Uterus (tissue), 4 donors: Measurements from ENCODE around the gene LMAN2. TPM values are rescaled to one million over a fixed set of nuclear protein-coding genes. Genes with fewer than 3 reads are reported as not detected.

Experiments
- DNase-seq, 2 donors: peaks; one replicate each; pipeline ENCODE4 v3.0.0-alpha.2; 2019 to 2020
- H3K27ac ChIP-seq, 2 donors: fragments of 200-600 bp; sonication (generic); 1 replicate in 1 of 2; 2 replicates in 1 of 2; pipeline ENCODE4 v1.5.1; 2016 to 2018
- H3K27me3 ChIP-seq, 2 donors: fragments of 200-600 bp; sonication (generic); one replicate each; pipeline ENCODE4 v1.5.1; 2018 to 2019; ENCODE audit warnings: control low read depth in 1 of 2
- H3K36me3 ChIP-seq, 2 donors: fragments of 200-600 bp; sonication (generic); one replicate each; pipeline ENCODE4 v1.5.1; 2019; ENCODE audit warnings: control low read depth in 1 of 2
- H3K4me1 ChIP-seq, 2 donors: fragments of 200-600 bp; sonication (generic); one replicate each; pipeline ENCODE4 v1.5.1; 2018 to 2019; ENCODE audit warnings: control low read depth in 1 of 2
- H3K4me3 ChIP-seq, 2 donors: fragments of 200-600 bp; sonication (generic); 1 replicate in 1 of 2; 2 replicates in 1 of 2; pipeline ENCODE4 v1.5.1; 2018 to 2019; ENCODE audit warnings: mild to moderate bottlenecking in 1 of 2
- H3K9me3 ChIP-seq, 2 donors: fragments of 200-600 bp; sonication (generic); one replicate each; pipeline ENCODE4 v1.5.1; 2019; ENCODE audit warnings: control low read depth in 1 of 2
- POLR2A ChIP-seq, 2 donors: fragments of 450-650 bp; IDR thresholded peaks; one replicate each; pipeline ENCODE4 v1.6.1; 2016; ENCODE audit warnings: antibody characterized with exemption in 2 of 2, mild to moderate bottlenecking in 1 of 2, moderate library complexity in 1 of 2
- intact Hi-C: fragments of 100-400 bp; cut with DNase I; formaldehyde crosslinking; loops from one replicate; pipeline ENCODE4 v1.15.1; 2023; ENCODE audit warnings: low total_unique reads
- total RNA-seq, 4 donors: library from RNA; depleted of rRNA in 3 of 4; stranded (reverse); fragments of >200 nt in 3 of 4; gene quantifications; one replicate each; pipeline versions ENCODE4 v1.1.0 to v1.2.4, GENCODE V29; 2014 to 2023
- TF ChIP-seq, protein P1 (sequence below), 4 experiments: fragments of 200-600 bp in 2 of 4; fragments of 450-650 bp in 2 of 4; sonication (generic) in 2 of 4; IDR thresholded peaks; one replicate each; pipeline ENCODE4 v1.5.1; 2016 to 2019; ENCODE audit warnings: antibody characterized with exemption in 4 of 4, mild to moderate bottlenecking in 2 of 4, moderate library complexity in 1 of 4
- donor health status: DM: yes; HTN: yes; CAD: no.

Gene LMAN2
- total RNA-seq, 4 donors from 2014 or later: 83.2 to 210 (median 170) TPM

DNA sequence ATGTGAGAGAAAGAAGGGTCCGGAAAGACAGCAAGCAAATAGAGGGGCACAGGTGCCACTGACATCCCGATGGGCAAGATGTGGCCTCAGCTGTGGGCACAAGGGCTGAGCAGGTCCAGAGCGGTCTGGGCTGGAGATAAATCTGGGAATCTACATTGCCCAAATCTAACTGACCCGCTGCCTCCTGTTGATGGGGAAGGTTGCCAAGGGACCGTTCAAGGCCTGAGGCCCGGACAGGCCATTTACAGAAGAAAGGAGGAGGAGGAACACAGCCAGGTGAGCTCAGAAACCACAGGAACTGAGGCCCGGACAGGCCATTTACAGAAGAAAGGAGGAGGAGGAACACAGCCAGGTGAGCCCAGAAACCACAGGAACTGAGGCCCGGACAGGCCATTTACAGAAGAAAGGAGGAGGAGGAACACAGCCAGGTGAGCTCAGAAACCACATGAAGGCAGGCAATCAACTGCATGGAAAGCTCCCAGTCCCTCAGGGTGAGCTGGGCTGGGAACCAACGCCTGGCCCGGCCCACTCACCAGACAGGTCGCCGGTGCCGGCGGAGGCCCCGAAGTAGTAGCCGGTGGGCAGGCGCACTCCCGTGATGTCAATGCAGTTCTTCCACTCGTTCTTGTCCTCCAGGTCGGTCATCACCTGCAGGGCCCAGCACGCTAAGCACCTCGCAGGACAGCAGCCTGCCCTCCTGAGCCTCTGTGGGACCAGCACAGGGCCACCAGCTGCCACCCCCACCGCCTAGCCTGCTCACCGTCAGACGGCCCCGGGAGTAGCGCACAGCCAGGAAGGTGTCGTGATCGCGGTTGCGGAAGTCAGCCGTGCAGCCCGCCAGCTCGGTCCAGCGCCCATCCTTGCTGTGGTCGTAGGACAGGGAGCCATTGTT, 14.6 kb downstream of the LMAN2 start:
- TF ChIP-seq POLR2A (IDR thresholded peaks at IDR 0.05): no peak
- TF ChIP-seq, protein P1, sequence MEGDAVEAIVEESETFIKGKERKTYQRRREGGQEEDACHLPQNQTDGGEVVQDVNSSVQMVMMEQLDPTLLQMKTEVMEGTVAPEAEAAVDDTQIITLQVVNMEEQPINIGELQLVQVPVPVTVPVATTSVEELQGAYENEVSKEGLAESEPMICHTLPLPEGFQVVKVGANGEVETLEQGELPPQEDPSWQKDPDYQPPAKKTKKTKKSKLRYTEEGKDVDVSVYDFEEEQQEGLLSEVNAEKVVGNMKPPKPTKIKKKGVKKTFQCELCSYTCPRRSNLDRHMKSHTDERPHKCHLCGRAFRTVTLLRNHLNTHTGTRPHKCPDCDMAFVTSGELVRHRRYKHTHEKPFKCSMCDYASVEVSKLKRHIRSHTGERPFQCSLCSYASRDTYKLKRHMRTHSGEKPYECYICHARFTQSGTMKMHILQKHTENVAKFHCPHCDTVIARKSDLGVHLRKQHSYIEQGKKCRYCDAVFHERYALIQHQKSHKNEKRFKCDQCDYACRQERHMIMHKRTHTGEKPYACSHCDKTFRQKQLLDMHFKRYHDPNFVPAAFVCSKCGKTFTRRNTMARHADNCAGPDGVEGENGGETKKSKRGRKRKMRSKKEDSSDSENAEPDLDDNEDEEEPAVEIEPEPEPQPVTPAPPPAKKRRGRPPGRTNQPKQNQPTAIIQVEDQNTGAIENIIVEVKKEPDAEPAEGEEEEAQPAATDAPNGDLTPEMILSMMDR (IDR thresholded peaks at IDR 0.05): no peak
- intact Hi-C loops: no loop called here

DNA sequence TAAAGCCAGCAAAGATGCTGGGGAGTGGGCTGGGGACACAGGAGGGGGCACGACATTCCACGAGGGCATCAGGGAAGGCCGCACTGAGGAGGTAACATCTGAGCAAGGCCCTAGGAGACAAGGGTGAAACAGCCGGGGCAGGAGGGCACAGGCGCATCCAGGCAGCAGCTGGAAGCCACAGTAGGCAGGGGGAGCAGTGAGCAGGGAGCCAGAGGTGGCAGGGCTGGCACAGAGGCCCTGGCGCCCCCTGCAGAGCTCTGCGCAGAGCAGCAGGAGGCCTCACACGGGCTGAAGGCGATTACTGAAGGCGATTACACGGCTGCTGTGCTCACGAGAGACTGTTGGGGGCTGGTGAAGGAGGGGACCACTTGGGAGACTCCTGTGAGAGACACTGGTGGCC, 15.4 kb downstream of the LMAN2 start:
- TF ChIP-seq, protein P1 (IDR thresholded peaks at IDR 0.05): no peak
- no peaks in the 10 kb centered on the region for H3K4me1 ChIP-seq
- intact Hi-C loops: no loop called here
- DNase-seq: no peak
- H3K4me3 ChIP-seq: no peak overlapping the region
- no peak overlapping the region for H3K27ac ChIP-seq
- H3K27me3 ChIP-seq: no peaks in the 10 kb centered on the region
- no peaks in the 10 kb centered on the region for H3K9me3 ChIP-seq
- no peaks in the 10 kb centered on the region for H3K36me3 ChIP-seq

More for the DNA sequence above, 14.6 kb downstream of the LMAN2 start:
- Histone ChIP-seq H3K27me3 (no peaks in the 10 kb centered on the region), H3K36me3 (no peaks in the 10 kb centered on the region), H3K4me3 (no peak overlapping the region), H3K9me3 (no peaks in the 10 kb centered on the region), H3K27ac (no peak overlapping the region), H3K4me1 (no peaks in the 10 kb centered on the region)
- DNase-seq: no peak

DNA sequence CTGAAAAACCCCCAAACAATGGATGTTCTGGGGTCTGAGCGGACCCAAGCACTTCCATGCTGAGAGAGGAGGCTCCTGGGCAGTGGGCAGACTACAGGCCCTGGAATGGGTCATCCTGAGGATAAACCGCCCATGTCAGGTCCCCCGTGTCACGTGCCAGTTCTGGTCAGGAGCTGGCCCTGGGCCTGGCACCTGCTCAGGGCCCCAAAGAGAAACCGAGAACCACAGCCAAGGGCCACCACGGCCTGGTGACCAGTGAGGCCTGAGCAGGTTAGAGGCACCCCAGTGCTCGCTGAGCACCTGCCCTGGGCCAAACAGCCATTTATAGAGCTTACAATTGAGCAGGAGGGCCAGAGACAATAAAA, 15.8 kb downstream of the LMAN2 start:
- Histone ChIP-seq H3K36me3 (no peaks in the 10 kb centered on the region), H3K27ac (no peak overlapping the region), H3K27me3 (no peaks in the 10 kb centered on the region), H3K4me1 (no peaks in the 10 kb centered on the region), H3K4me3 (no peak overlapping the region), H3K9me3 (no peaks in the 10 kb centered on the region)
- no peak for TF ChIP-seq POLR2A (IDR thresholded peaks at IDR 0.05)
- TF ChIP-seq, protein P1 (IDR thresholded peaks at IDR 0.05): no peak
- intact Hi-C loops: no loop called here
- no peak for DNase-seq

DNA sequence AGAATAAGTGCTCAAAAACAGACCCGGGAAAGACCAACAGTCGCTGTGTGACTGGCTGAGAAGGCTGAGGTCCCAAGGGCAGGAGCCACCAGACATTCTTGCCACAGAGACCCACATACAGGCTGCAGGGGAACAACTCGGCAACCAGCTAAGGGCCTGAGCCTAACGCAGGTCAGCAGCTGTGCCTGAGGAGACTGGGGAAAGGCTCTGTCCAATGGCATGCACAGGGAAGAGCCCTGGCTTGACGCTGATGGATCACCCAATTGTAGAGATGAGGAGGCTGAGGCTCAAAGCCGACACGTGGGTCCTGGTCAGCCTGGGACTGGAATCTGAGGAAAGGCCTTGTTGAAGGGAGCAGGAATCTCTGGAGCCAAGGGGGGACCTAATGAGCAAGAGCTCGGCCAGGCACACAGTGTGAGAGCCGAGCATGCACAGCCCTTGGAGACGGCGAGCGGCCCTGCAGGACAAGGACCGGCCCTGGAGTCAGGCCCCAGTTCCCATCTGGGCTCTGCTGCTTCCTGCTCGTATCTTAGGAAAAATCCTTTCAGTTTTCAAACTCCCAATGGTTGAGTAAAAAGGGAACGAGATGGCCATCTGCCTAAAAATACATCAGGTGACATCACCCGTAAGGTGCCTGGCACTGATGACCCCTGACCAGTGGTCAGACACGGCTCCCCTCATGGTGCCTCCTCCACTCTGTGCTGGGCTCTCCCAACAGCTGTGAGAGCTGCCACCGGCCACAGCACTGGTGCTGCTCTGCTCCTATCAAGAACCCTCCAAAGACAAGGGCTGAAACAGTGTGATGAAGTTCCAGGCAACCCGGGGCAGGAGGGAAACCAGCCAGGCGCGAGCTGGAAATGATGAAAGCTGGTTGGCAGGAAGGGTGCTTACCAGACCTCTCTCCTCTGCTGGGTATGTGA, 16.4 kb downstream of the LMAN2 start:
- TF ChIP-seq, protein P1 (IDR thresholded peaks at IDR 0.05): no peak
- TF ChIP-seq POLR2A (IDR thresholded peaks at IDR 0.05): no peak
- no peak overlapping the region for H3K4me3 ChIP-seq
- no peaks in the 10 kb centered on the region for H3K36me3 ChIP-seq
- no peaks in the 10 kb centered on the region for H3K9me3 ChIP-seq
- intact Hi-C loops: no loop called here
- no peak overlapping the region for H3K27ac ChIP-seq
- H3K27me3 ChIP-seq: no peaks in the 10 kb centered on the region
- no peak for DNase-seq
- H3K4me1 ChIP-seq: no peaks in the 10 kb centered on the region

DNA sequence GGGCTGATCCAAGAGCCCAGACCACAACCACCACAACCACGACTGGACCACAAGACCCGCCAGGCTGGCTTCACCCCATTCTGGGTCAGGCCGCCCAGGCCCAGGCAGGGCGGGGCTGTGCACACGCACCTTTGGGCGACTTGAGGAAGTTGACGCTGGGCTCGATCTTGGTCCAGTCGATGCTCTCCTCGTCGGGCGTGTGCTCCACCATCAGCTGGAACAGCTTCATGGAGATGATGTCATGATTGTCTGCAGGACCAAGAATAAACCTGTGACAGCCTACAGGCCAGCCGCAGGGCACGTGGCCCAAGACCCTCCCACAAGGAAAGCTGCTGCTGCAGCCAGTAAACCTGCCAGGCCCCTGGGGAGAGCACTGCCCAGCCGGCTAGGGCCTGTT, 17.3 kb downstream of the LMAN2 start:
- intact Hi-C loops: no loop called here
- no peaks in the 10 kb centered on the region for H3K27me3 ChIP-seq
- H3K27ac ChIP-seq: no peak overlapping the region
- TF ChIP-seq POLR2A (IDR thresholded peaks at IDR 0.05): no peak
- TF ChIP-seq, protein P1 (IDR thresholded peaks at IDR 0.05): no peak
- H3K9me3 ChIP-seq: no peaks in the 10 kb centered on the region
- no peak for DNase-seq
- no peaks in the 10 kb centered on the region for H3K36me3 ChIP-seq
- H3K4me1 ChIP-seq: no peaks in the 10 kb centered on the region
- H3K4me3 ChIP-seq: no peak overlapping the region
